Activated naive CD4-positive, alpha-beta T cell treated with anti-CD3 and anti-CD28 coated beads, Interleukin-2, amount 10 ng/mL, durations not matched to agents 7 days and 5 days (primary cell): ENCODE results near the gene MAPK11.
"Not testable (repeated sequence)": the region's sequence is repeated elsewhere in the genome, so short reads cannot be mapped to it uniquely, and the experiment has no call there.

Source experiments
- CTCF ChIA-PET: fragments of 350-600 bp; sonication (Branson Sonifier 250); formaldehyde crosslinking; loops from one replicate; lab custom pipeline; 2021; ENCODE audit warnings: antibody characterized with exemption; lab: Charles Lee
- DNase-seq: peaks from one replicate; pipeline ENCODE4 v3.0.0-alpha.2; 2020
- H3K27ac Mint-ChIP-seq: one replicate; pipeline ENCODE4 v1.8.0; 2021; ENCODE audit warnings: mild to moderate bottlenecking, moderate library complexity, mixed read lengths
- H3K27me3 Mint-ChIP-seq: one replicate; pipeline ENCODE4 v1.8.0; 2021; ENCODE audit warnings: mild to moderate bottlenecking, mixed read lengths
- H3K36me3 Mint-ChIP-seq: one replicate; pipeline ENCODE4 v1.8.0; 2021; ENCODE audit warnings: mixed read lengths
- H3K4me1 Mint-ChIP-seq: one replicate; pipeline ENCODE4 v1.8.0; 2021; ENCODE audit warnings: mixed read lengths
- H3K4me3 Mint-ChIP-seq: one replicate; pipeline ENCODE4 v1.8.0; 2021; ENCODE audit warnings: mild to moderate bottlenecking, moderate library complexity, mixed read lengths
- H3K9me3 Mint-ChIP-seq: one replicate; pipeline ENCODE4 v1.8.0; 2021; ENCODE audit warnings: mixed read lengths

Gene MAPK11

DNA sequence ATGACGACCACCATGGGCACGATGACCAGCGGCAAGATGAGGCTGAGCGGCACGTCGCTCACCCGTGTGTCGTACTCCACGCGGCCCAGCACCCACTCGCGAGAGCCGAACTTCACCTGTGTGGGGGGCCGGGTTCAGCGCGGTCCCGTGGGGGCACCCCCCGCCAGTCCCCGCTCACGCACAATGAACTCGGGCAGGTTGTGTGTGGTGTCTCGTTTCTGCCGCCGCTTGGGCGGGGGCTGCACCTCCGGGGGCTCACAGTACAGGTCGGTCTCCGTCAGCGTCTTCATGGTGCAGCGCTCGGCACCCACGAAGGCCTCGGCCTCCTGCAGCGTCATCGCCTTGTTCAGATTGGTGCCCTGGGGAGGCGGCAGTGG is 11.2 kb upstream of the MAPK11 start:
- Mint-ChIP-seq H3K4me1 (no peaks in the 10 kb centered on the region), H3K27ac (no peak overlapping the region), H3K27me3 (no peaks in the 10 kb centered on the region), H3K36me3 (no peaks in the 10 kb centered on the region), H3K9me3 (no peaks in the 10 kb centered on the region), H3K4me3 (no peak overlapping the region)
- CTCF ChIA-PET = no interaction called here
- DNase-seq = no peak

GRCh38 chr22:50280708-50281383 is 10.7 kb upstream of the MAPK11 start:
- no peak for DNase-seq
- Mint-ChIP-seq H3K4me1 (no peaks in the 10 kb centered on the region), H3K27me3 (no peaks in the 10 kb centered on the region), H3K27ac (no peak overlapping the region), H3K36me3 (no peaks in the 10 kb centered on the region), H3K9me3 (no peaks in the 10 kb centered on the region), H3K4me3 (no peak overlapping the region)
- CTCF ChIA-PET = no interaction called here

DNA sequence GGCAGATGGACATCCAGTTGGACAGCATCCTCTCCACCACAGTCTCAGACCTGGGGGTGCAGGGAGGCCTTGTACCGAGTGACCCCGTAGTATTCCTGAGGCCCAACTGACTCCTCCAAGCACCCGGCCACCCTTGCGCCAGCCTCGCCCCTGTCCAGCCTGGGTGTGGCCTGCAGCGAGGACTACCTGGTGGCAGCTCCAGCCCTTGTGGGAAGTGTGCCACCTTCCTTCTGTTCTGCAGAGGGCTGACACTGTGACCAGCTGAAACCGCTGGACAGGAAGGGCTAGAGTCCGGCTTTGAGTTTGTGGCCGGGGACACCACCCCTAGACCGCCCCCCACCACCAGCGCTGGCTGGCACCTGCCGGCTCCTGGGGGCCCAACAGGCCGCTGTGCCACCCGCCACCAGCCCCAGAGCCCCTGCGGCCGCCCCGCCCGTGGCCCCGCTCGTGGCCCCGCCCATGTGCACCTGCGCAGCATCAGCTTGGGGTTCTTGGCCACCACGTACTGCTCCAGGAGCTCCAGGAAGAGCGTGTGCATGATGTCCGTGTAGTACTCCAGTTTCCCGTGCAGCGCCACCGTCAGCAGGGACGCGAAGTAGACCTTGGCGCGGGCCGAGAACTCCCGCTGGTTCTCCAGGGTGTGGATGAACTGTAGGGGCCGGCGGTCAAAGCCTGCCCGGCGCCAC is 10.0 kb upstream of the MAPK11 start:
- Mint-ChIP-seq H3K27ac (no peak overlapping the region), H3K36me3 (no peaks in the 10 kb centered on the region), H3K27me3 (no peaks in the 10 kb centered on the region), H3K4me3 (no peak overlapping the region), H3K4me1 (no peaks in the 10 kb centered on the region), H3K9me3 (no peaks in the 10 kb centered on the region)
- CTCF ChIA-PET = interaction anchor here (0.9 kb wide), 1 partner anchor 46 kb away, joined by 3 read pairs; the partner anchor contains the start of gene DENND6B
- no peak for DNase-seq

- no peak overlapping the region for H3K27ac Mint-ChIP-seq
- H3K27me3 Mint-ChIP-seq = peaks cover 3% of the 10 kb centered on the region
- H3K36me3 Mint-ChIP-seq = no peaks in the 10 kb centered on the region
- DNase-seq = no peak
- no peaks in the 10 kb centered on the region for H3K4me1 Mint-ChIP-seq
- H3K9me3 Mint-ChIP-seq = no peaks in the 10 kb centered on the region
- CTCF ChIA-PET = interaction anchor here (0.9 kb wide), 1 partner anchor 47 kb away, joined by 3 read pairs; the partner anchor contains the start of gene DENND6B
- no peak overlapping the region for H3K4me3 Mint-ChIP-seq
These were observed 8.9 kb upstream of the MAPK11 start for GRCh38 chr22:50278956-50279619.

DNA sequence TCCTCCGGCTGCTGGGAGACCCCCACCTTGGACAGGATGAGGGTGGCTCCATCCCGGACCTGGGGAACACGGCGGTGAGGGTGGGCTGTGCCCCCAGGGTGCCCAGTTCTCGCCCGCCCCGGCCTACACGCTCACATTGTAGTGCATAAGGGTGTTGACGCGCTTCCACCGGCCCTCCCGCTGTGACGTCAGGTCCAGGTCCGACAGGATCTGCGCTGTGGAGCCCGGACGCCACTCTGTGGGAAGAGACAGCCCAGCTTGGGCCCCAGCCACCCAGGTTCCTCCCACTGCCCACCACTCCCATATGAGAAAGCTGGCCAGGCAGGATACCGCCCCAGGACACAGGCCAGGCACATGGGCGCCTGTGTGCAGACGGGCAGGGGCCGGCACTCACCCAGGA is 8.3 kb upstream of the MAPK11 start:
- CTCF ChIA-PET = no interaction called here

DNA sequence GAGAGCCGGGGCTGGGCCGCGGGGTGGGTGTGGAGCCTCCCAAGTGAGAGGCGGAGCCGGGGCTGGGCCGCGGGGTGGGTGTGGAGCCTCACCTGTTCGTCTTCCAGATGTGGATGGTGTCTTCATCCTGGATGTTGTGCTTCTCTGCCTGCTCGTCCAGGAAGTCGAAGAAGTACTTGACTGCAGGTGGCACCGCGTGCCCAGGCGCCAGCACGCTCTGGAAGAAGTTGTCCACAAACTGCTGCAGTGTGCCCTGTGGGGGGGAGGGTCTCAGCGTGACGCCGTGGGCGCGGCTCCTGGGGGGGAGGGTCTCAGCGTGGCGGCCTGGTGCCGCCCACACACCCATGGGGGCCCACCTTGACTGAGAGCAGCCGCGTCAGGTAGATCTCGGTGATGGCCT is 7.6 kb upstream of the MAPK11 start:
- no peaks in the 10 kb centered on the region for H3K4me1 Mint-ChIP-seq
- peaks cover 16% of the 10 kb centered on the region for H3K27me3 Mint-ChIP-seq
- CTCF ChIA-PET = no interaction called here
- H3K9me3 Mint-ChIP-seq = no peaks in the 10 kb centered on the region
- no peak overlapping the region for H3K27ac Mint-ChIP-seq
- H3K36me3 Mint-ChIP-seq = no peaks in the 10 kb centered on the region
- no peak overlapping the region for H3K4me3 Mint-ChIP-seq
- DNase-seq = no peak

More for the DNA sequence above, 8.3 kb upstream of the MAPK11 start:
- Mint-ChIP-seq H3K4me3 (no peak overlapping the region), H3K9me3 (no peaks in the 10 kb centered on the region), H3K27ac (no peak overlapping the region), H3K4me1 (no peaks in the 10 kb centered on the region), H3K36me3 (no peaks in the 10 kb centered on the region), H3K27me3 (peaks cover 9% of the 10 kb centered on the region)
- no peak for DNase-seq

GRCh38 chr22:50276143-50276542 is 6.0 kb upstream of the MAPK11 start:
- no peak overlapping the region for H3K27ac Mint-ChIP-seq
- peaks cover 31% of the 10 kb centered on the region for H3K27me3 Mint-ChIP-seq
- H3K36me3 Mint-ChIP-seq = no peaks in the 10 kb centered on the region
- no peaks in the 10 kb centered on the region for H3K9me3 Mint-ChIP-seq
- CTCF ChIA-PET = interaction anchor here (0.6 to 2.7 kb wide), 21 partner anchors 17 to 418 kb away, joined by 3 to 30 read pairs (median 4); partner anchors contain the start of genes DENND6B and LMF2
- peaks cover under 1% of the 10 kb centered on the region for H3K4me1 Mint-ChIP-seq
- DNase-seq = peak; percentile 63
- no peak overlapping the region for H3K4me3 Mint-ChIP-seq

DNA sequence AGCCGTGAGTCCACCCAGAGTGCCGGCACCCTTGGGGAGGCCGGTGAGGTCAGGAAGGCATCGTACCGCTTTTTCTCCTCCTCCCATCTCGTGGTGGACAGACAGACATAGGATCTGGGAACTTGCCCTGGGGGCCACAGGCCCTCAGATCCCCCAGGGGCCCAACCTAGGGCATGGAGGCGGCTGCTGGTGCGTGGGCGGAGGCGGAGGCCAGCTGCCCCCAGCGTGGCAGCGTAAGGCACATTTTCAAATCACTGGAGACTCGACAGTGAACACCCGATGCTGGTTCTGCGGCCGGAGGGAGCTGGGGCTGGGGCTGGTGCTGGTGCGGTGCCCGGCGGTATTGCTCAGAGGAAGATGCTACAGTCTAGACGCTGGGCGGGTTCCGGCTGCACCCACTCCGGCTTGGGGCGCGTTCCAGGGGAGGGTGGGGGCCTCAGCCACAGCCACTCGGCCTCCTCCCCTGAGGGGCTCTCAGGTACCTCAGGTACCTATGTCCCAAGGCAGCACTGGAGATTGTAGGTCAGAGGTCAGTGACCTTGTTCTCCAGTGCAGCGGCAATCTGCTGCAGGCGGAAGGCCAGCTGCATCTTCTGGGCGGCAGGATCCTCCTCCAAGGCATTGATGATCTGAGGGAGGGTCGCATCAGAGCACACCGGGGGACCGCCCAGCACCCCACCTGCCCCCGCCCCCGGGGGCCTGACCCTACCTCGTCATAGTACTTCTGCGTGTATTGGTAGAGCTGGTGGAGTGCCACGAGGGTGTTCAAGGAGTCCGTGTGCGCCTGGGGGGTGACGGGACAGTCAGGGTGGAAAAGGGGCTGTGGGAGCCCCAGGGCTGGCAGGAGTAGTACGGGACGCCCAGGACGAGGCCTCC is 5.2 kb upstream of the MAPK11 start:
- no peaks in the 10 kb centered on the region for H3K36me3 Mint-ChIP-seq
- H3K27me3 Mint-ChIP-seq = peaks cover 38% of the 10 kb centered on the region
- no peak overlapping the region for H3K27ac Mint-ChIP-seq
- no peaks in the 10 kb centered on the region for H3K9me3 Mint-ChIP-seq
- CTCF ChIA-PET = interaction anchor here (0.8 to 2.7 kb wide), 15 partner anchors 17 to 346 kb away, joined by 3 to 30 read pairs (median 4); partner anchors contain the start of gene LMF2
- H3K4me1 Mint-ChIP-seq = peaks cover 7% of the 10 kb centered on the region
- DNase-seq = no peak
- H3K4me3 Mint-ChIP-seq = no peak overlapping the region

GRCh38 chr22:50274771-50275170 is 4.6 kb upstream of the MAPK11 start:
- Mint-ChIP-seq H3K9me3 (no peaks in the 10 kb centered on the region), H3K36me3 (no peaks in the 10 kb centered on the region), H3K4me3 (no peak overlapping the region), H3K27ac (no peak overlapping the region), H3K27me3 (peaks cover 39% of the 10 kb centered on the region), H3K4me1 (peaks cover 7% of the 10 kb centered on the region)
- CTCF ChIA-PET = interaction anchor here (1.3 to 2.7 kb wide), 7 partner anchors 40 to 224 kb away, joined by 4 to 30 read pairs (median 7); no protein-coding TSS in a partner anchor
- DNase-seq = no peak

DNA sequence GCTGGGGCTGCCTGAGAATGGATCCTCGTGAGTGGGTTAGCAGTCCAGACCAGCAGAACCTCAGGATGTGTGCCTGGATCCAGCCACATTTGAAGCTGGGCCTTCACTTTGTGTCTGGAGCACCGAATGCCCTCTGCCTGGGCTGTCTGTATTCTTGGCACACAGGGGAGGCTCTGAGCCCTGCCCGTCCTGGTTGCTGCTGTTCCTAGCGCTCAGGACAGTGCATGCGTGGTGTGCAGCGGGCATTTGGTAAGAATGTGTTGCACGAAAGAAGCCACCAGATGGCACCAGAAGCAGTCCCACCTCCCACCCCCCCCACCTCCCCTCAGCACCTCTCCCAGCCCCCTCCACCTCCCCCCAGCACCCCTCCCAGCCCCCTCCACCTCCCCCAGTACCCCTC is 4.1 kb upstream of the MAPK11 start:
- H3K9me3 Mint-ChIP-seq = no peaks in the 10 kb centered on the region
- peaks cover 9% of the 10 kb centered on the region for H3K4me1 Mint-ChIP-seq
- DNase-seq = peak; percentile 64
- no peak overlapping the region for H3K27ac Mint-ChIP-seq
- H3K4me3 Mint-ChIP-seq = no peak overlapping the region
- H3K27me3 Mint-ChIP-seq = peaks cover 42% of the 10 kb centered on the region
- no peaks in the 10 kb centered on the region for H3K36me3 Mint-ChIP-seq
- CTCF ChIA-PET = interaction anchor here (1.3 to 2.6 kb wide), 5 partner anchors 40 to 224 kb away, joined by 4 to 10 read pairs (median 7); partner anchors contain the start of gene DENND6B

GRCh38 chr22:50273781-50274180 is 3.6 kb upstream of the MAPK11 start:
- not testable (repeated sequence) for DNase-seq, H3K36me3 Mint-ChIP-seq, H3K9me3 Mint-ChIP-seq, H3K4me3 Mint-ChIP-seq, H3K27ac Mint-ChIP-seq
- peaks cover 47% of the 10 kb centered on the region for H3K27me3 Mint-ChIP-seq
- peaks cover 12% of the 10 kb centered on the region for H3K4me1 Mint-ChIP-seq
- CTCF ChIA-PET = interaction anchor here (1.3 to 2.6 kb wide), 5 partner anchors 41 to 225 kb away, joined by 4 to 10 read pairs (median 7); partner anchors contain the start of gene DENND6B

- H3K4me3 Mint-ChIP-seq = not testable (repeated sequence)
These were observed 3.2 kb upstream of the MAPK11 start for GRCh38 chr22:50273352-50273751.

GRCh38 chr22:50272044-50272802 is 2.0 kb upstream of the MAPK11 start:
- Mint-ChIP-seq H3K27me3 (peaks cover 57% of the 10 kb centered on the region), H3K9me3 (no peaks in the 10 kb centered on the region), H3K36me3 (no peaks in the 10 kb centered on the region), H3K4me1 (peaks cover 19% of the 10 kb centered on the region), H3K27ac (no peak overlapping the region), H3K4me3 (no peak overlapping the region)
- no peak for DNase-seq
- CTCF ChIA-PET = interaction anchor here (0.8 to 2.6 kb wide), 5 partner anchors 19 to 226 kb away, joined by 3 to 11 read pairs (median 9); partner anchors contain the start of gene DENND6B

More at GRCh38 chr22:50273352-50273751, 3.2 kb upstream of the MAPK11 start:
- not testable (repeated sequence) for H3K9me3 Mint-ChIP-seq, DNase-seq, H3K27ac Mint-ChIP-seq, H3K36me3 Mint-ChIP-seq
- Mint-ChIP-seq H3K4me1 (peaks cover 16% of the 10 kb centered on the region), H3K27me3 (peaks cover 52% of the 10 kb centered on the region)
- CTCF ChIA-PET = interaction anchor here (1.3 to 2.6 kb wide), 5 partner anchors 21 to 225 kb away, joined by 4 to 10 read pairs (median 7); partner anchors contain the start of gene DENND6B
